DOHH2 (cell line): Measurements from ENCODE around the gene SLC37A1.

Experiments
- EZH2phosphoT487 ChIP-seq: fragments of 200-600 bp; sonication (generic); IDR thresholded peaks from 2 replicates; pipeline ENCODE4 v1.6.1; 2017; ENCODE audit warnings: borderline replicate concordance, mild to moderate bottlenecking, antibody characterized with exemption, low read length, moderate library complexity, mixed read lengths
- TF ChIP-seq, protein P1 (sequence below): fragments of 200-600 bp; sonication (generic); IDR thresholded peaks from one replicate; pipeline ENCODE4 v1.5.1; 2014; ENCODE audit warnings: antibody characterized with exemption, mild to moderate bottlenecking, low read depth, low read length; ENCODE audit not compliant: poor library complexity, severe bottlenecking

GRCh38 chr21:42539342-42539741, 25.7 kb downstream of the SLC37A1 start:
- TF ChIP-seq, protein P1, sequence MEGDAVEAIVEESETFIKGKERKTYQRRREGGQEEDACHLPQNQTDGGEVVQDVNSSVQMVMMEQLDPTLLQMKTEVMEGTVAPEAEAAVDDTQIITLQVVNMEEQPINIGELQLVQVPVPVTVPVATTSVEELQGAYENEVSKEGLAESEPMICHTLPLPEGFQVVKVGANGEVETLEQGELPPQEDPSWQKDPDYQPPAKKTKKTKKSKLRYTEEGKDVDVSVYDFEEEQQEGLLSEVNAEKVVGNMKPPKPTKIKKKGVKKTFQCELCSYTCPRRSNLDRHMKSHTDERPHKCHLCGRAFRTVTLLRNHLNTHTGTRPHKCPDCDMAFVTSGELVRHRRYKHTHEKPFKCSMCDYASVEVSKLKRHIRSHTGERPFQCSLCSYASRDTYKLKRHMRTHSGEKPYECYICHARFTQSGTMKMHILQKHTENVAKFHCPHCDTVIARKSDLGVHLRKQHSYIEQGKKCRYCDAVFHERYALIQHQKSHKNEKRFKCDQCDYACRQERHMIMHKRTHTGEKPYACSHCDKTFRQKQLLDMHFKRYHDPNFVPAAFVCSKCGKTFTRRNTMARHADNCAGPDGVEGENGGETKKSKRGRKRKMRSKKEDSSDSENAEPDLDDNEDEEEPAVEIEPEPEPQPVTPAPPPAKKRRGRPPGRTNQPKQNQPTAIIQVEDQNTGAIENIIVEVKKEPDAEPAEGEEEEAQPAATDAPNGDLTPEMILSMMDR = no peak
- TF ChIP-seq EZH2phosphoT487 = no peak
